GM10847 (cell line): ENCODE data around the gene CPNE8.

Experiments used
- POLR2A ChIP-seq: IDR thresholded peaks from 2 replicates; pipeline ENCODE4 v1.6.1; 2011; ENCODE audit not compliant: insufficient read length; ENCODE audit errors: extremely low read depth

The CPNE8 gene

GRCh38 chr12:38884666-38885065 is 20.7 kb downstream of the CPNE8 start:
- no peak for TF ChIP-seq POLR2A

- TF ChIP-seq POLR2A: no peak
These were observed 21.7 kb downstream of the CPNE8 start for GRCh38 chr12:38883629-38884134.

- no peak for TF ChIP-seq POLR2A
These were observed 25.1 kb downstream of the CPNE8 start for GRCh38 chr12:38880288-38880687.

- no peak for TF ChIP-seq POLR2A
These were observed 26.4 kb downstream of the CPNE8 start for GRCh38 chr12:38878986-38879385.

GRCh38 chr12:38878333-38878705 is 27.1 kb downstream of the CPNE8 start:
- TF ChIP-seq POLR2A: no peak

- TF ChIP-seq POLR2A: no peak
These were observed 29.7 kb downstream of the CPNE8 start for GRCh38 chr12:38875586-38876228.

GRCh38 chr12:38872561-38872960 is 32.8 kb downstream of the CPNE8 start:
- TF ChIP-seq POLR2A: no peak

GRCh38 chr12:38872156-38872555 is 33.2 kb downstream of the CPNE8 start:
- no peak for TF ChIP-seq POLR2A

GRCh38 chr12:38869036-38869435 is 36.4 kb downstream of the CPNE8 start:
- TF ChIP-seq POLR2A: no peak

- TF ChIP-seq POLR2A: no peak
These were observed 54.9 kb downstream of the CPNE8 start for GRCh38 chr12:38850461-38850860.

- no peak for TF ChIP-seq POLR2A
These were observed 58.1 kb downstream of the CPNE8 start for GRCh38 chr12:38847247-38847646.

GRCh38 chr12:38844267-38844666 is 61.1 kb downstream of the CPNE8 start:
- TF ChIP-seq POLR2A: no peak

GRCh38 chr12:38838056-38838850 is 67.1 kb downstream of the CPNE8 start:
- no peak for TF ChIP-seq POLR2A

GRCh38 chr12:38831715-38832114 is 73.7 kb downstream of the CPNE8 start:
- no peak for TF ChIP-seq POLR2A

- no peak for TF ChIP-seq POLR2A
These were observed 80.4 kb downstream of the CPNE8 start for GRCh38 chr12:38825006-38825405.

- TF ChIP-seq POLR2A: no peak
These were observed 81.7 kb downstream of the CPNE8 start for GRCh38 chr12:38823738-38824137.
